Fibroblast of pulmonary artery (primary cell): ENCODE data around the gene PLEKHA1.

Experiments used
- DNase-seq: peaks from one replicate; pipeline ENCODE4 v3.0.0-alpha.2; 2010; ENCODE audit warnings: low read depth
- H3K4me3 ChIP-seq: replicated peaks from 2 replicates; pipeline ENCODE4 v1.5.1; 2011; ENCODE audit warnings: low read depth, mild to moderate bottlenecking, control low read depth, low read length, moderate library complexity
- TF ChIP-seq, protein P1 (sequence below): IDR thresholded peaks from 2 replicates; pipeline ENCODE4 v1.5.1; 2011; ENCODE audit warnings: mild to moderate bottlenecking, control low read depth, low read length, inconsistent platforms; ENCODE audit errors: missing control alignments

PLEKHA1 gene

DNA sequence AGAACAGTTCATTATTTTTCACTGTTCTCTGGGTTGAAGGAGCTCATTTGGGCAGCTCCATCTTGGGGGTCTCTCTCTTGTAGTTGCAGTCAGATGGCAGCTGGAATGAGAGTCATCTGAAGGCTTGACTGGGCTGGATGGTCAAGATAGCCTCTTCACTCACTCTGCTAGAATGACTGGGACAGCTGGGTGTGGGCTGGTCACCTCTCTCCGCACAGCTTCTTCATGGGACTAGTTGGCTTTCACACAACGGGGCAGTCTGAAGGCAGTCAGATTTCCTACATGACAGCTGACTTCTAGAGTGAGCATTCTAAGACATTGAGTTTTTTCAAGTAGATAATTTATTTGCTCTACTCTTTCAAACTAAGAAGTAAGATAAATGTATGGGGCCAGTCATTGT, 13.1 kb downstream of the PLEKHA1 start:
- no peak overlapping the region for H3K4me3 ChIP-seq
- DNase-seq: no peak
- TF ChIP-seq, protein P1, sequence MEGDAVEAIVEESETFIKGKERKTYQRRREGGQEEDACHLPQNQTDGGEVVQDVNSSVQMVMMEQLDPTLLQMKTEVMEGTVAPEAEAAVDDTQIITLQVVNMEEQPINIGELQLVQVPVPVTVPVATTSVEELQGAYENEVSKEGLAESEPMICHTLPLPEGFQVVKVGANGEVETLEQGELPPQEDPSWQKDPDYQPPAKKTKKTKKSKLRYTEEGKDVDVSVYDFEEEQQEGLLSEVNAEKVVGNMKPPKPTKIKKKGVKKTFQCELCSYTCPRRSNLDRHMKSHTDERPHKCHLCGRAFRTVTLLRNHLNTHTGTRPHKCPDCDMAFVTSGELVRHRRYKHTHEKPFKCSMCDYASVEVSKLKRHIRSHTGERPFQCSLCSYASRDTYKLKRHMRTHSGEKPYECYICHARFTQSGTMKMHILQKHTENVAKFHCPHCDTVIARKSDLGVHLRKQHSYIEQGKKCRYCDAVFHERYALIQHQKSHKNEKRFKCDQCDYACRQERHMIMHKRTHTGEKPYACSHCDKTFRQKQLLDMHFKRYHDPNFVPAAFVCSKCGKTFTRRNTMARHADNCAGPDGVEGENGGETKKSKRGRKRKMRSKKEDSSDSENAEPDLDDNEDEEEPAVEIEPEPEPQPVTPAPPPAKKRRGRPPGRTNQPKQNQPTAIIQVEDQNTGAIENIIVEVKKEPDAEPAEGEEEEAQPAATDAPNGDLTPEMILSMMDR: no peak

GRCh38 chr10:122388287-122388997, 13.9 kb downstream of the PLEKHA1 start:
- no peak for DNase-seq

DNA sequence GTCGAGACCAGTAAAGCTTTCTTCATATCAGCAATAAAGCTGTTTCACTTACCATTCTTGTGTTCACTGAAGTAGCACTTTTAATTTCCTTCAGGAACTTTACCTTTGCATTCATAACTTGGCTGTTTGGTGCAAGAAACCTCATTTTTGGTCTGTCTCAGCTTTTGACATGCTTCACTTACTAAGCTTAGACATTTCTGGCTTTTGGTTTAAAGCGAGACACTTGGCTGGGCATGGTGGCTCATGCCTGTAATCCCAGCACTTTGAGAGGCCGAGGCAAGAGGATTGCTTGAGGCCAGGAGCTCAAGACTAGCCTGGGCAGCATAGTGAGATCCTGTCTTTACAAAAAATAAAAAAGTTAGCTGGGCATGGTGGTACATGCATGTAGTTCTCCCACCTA, 15.8 kb downstream of the PLEKHA1 start:
- TF ChIP-seq, protein P1: no peak
- no peak for DNase-seq
- no peak overlapping the region for H3K4me3 ChIP-seq

More at GRCh38 chr10:122388287-122388997, 13.9 kb downstream of the PLEKHA1 start:
- H3K4me3 ChIP-seq: no peak overlapping the region
- TF ChIP-seq, protein P1: no peak

- DNase-seq: no peak
- H3K4me3 ChIP-seq: no peak overlapping the region
- TF ChIP-seq, protein P1: no peak
Observed at GRCh38 chr10:122390679-122391078, 16.2 kb downstream of the PLEKHA1 start.

GRCh38 chr10:122391875-122392274, 17.4 kb downstream of the PLEKHA1 start:
- no peak for DNase-seq
- TF ChIP-seq, protein P1: no peak
- H3K4me3 ChIP-seq: no peak overlapping the region

DNA sequence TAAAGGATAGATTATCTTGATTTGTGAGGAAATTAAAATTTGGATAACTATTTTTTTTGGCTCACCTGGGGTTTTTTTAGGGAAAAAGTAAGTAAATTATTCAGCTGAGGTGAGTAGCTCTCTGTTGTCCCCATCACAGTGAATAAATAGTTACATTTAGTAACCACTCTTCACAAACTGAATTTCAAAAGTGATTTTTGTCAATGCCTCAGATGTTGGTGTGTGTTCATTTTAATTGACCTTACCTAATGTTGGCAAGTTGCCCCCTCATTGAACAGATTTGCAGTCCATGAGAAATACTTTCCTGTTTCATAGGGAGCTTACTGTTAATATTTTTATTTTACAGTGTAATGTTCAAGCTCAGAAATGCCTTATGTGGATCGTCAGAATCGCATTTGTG, 18.3 kb downstream of the PLEKHA1 start:
- H3K4me3 ChIP-seq: no peak overlapping the region
- TF ChIP-seq, protein P1: no peak
- no peak for DNase-seq

DNA sequence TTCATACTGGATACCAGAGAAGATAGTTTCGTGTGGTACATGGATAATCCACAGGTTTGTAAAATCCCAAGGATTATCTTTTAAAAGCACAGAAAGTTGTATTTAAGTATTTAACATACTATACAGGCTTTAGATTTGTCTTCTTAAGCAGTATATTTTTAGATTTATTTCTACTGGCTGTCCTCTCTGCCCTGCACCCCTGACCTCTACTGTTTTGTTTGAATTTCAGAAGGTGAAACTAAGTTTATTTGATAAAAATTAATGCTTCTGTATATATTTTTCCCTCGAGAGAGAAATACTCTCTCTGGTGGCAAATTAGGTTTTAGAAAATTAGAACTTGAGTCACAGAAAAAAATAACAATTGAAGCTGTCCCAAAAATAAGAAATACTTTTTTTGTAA, 18.8 kb downstream of the PLEKHA1 start:
- no peak for DNase-seq
- TF ChIP-seq, protein P1: no peak
- no peak overlapping the region for H3K4me3 ChIP-seq
